Ascending aorta (tissue), 2 donors: ENCODE results near the gene ROR1. TPM values are rescaled to one million over a fixed set of nuclear protein-coding genes. Genes with fewer than 3 reads are reported as not detected.
"Not testable (repeated sequence)": the region's sequence is repeated elsewhere in the genome, so short reads cannot be mapped to it uniquely, and the experiment has no call there.

Experiments used
- DNase-seq, 2 donors: peaks; one replicate each; pipeline ENCODE4 v3.0.0-alpha.2; 2019; ENCODE audit warnings: low spot score in 2 of 2
- H3K27ac ChIP-seq, 2 donors: fragments of 200-600 bp; sonication (generic); one replicate each; pipeline ENCODE4 v1.5.1; 2016 to 2017; ENCODE audit warnings: mild to moderate bottlenecking in 1 of 2
- H3K27me3 ChIP-seq: fragments of 200-600 bp; sonication (generic); one replicate; pipeline ENCODE4 v1.5.1; 2017
- H3K36me3 ChIP-seq, 2 donors: fragments of 200-600 bp; sonication (generic); one replicate each; pipeline ENCODE4 v1.5.1; 2016
- H3K4me1 ChIP-seq, 2 donors: fragments of 200-600 bp; sonication (generic); one replicate each; pipeline ENCODE4 v1.5.1; 2016 to 2017; ENCODE audit warnings: mild to moderate bottlenecking in 1 of 2
- H3K4me3 ChIP-seq, 2 donors: fragments of 200-600 bp; sonication (generic); one replicate each; pipeline ENCODE4 v1.5.1; 2016 to 2017; ENCODE audit warnings: mild to moderate bottlenecking in 1 of 2
- H3K9me3 ChIP-seq, 2 donors: fragments of 200-600 bp; sonication (generic); one replicate each; pipeline ENCODE4 v1.5.1; 2016
- CTCF ChIP-seq, 3 experiments: fragments of 200-600 bp in 2 of 3; fragments of 450-650 bp in 1 of 3; sonication (generic) in 2 of 3; IDR thresholded peaks; one replicate each; pipeline ENCODE4 v1.5.1; 2016 to 2019; ENCODE audit warnings: antibody characterized with exemption in 3 of 3, mild to moderate bottlenecking in 1 of 3, moderate library complexity in 1 of 3
- intact Hi-C: fragments of 100-400 bp; cut with DNase I; formaldehyde crosslinking; loops from one replicate; pipeline ENCODE4 v1.15.1; 2023
- total RNA-seq: library from RNA; depleted of rRNA; stranded (reverse); fragments of >200 nt; gene quantifications from one replicate; pipeline ENCODE4 v1.1.0, GENCODE V29; 2016

The ROR1 gene
- total RNA-seq, 1 donor from 2014 or later, result 115 TPM

- no peaks in the 10 kb centered on the region for H3K27me3 ChIP-seq
- no peak overlapping the region for H3K27ac ChIP-seq
- H3K4me1 ChIP-seq, result peaks cover 3 to 8% of the 10 kb centered on the region in 2 donors
- DNase-seq, result no peak
- TF ChIP-seq CTCF (IDR thresholded peaks at IDR 0.05), result no peak
- intact Hi-C loops, result no loop called here
- no peaks in the 10 kb centered on the region for H3K36me3 ChIP-seq
- H3K4me3 ChIP-seq, result no peak overlapping the region
- H3K9me3 ChIP-seq, result no peaks in the 10 kb centered on the region
Observed at GRCh38 chr1:64098846-64099582, 325.2 kb downstream of the ROR1 start.

GRCh38 chr1:64100791-64101190 lies 327.0 kb downstream of the ROR1 start:
- Histone ChIP-seq H3K4me1 (peaks cover 3 to 8% of the 10 kb centered on the region in 2 donors), H3K27me3 (no peaks in the 10 kb centered on the region), H3K27ac (peak overlapping the region; percentile 75 to 76), H3K36me3 (no peaks in the 10 kb centered on the region), H3K9me3 (no peaks in the 10 kb centered on the region), H3K4me3 (no peak overlapping the region)
- no peak for DNase-seq
- intact Hi-C loops, result no loop called here
- TF ChIP-seq CTCF (IDR thresholded peaks at IDR 0.05), result no peak

GRCh38 chr1:64104585-64104984 lies 330.8 kb downstream of the ROR1 start:
- H3K4me1 ChIP-seq, H3K27ac ChIP-seq, H3K36me3 ChIP-seq, H3K27me3 ChIP-seq, intact Hi-C loops, H3K4me3 ChIP-seq, H3K9me3 ChIP-seq, DNase-seq: not testable (repeated sequence)

GRCh38 chr1:64107118-64107519 lies 333.3 kb downstream of the ROR1 start:
- peaks cover 0 to 10% of the 10 kb centered on the region in 2 donors for H3K4me1 ChIP-seq
- no peak for TF ChIP-seq CTCF (IDR thresholded peaks at IDR 0.05)
- H3K9me3 ChIP-seq, result no peaks in the 10 kb centered on the region
- DNase-seq, result no peak
- no peaks in the 10 kb centered on the region for H3K27me3 ChIP-seq
- H3K4me3 ChIP-seq, result no peak overlapping the region
- no peak overlapping the region for H3K27ac ChIP-seq
- intact Hi-C loops, result no loop called here
- H3K36me3 ChIP-seq, result no peaks in the 10 kb centered on the region

GRCh38 chr1:64107632-64108031 lies 333.8 kb downstream of the ROR1 start:
- H3K36me3 ChIP-seq, result no peaks in the 10 kb centered on the region
- intact Hi-C loops, result no loop called here

More at GRCh38 chr1:64107632-64108031, 333.8 kb downstream of the ROR1 start:
- no peak for TF ChIP-seq CTCF (IDR thresholded peaks at IDR 0.05)
- no peak overlapping the region for H3K27ac ChIP-seq
- DNase-seq, result no peak
- no peaks in the 10 kb centered on the region for H3K9me3 ChIP-seq
- H3K27me3 ChIP-seq, result no peaks in the 10 kb centered on the region
- H3K4me1 ChIP-seq, result peaks cover 0 to 10% of the 10 kb centered on the region in 2 donors
- no peak overlapping the region for H3K4me3 ChIP-seq
